ENCODE data around the gene RANGAP1.

Gene RANGAP1

GRCh38 chr22:41234815-41235695, 50.9 kb downstream of the RANGAP1 start:
- no peak overlapping the region for H3K4me3 ChIP-seq (ENCODE audit: low read depth, low read length)
- H3K27me3 ChIP-seq (ENCODE audit: insufficient read depth, low read length), result no peaks in the 10 kb centered on the region
- no peak overlapping the region for H3K27ac ChIP-seq (ENCODE audit: low read depth, low read length)
- no peaks in the 10 kb centered on the region for H3K79me2 ChIP-seq (ENCODE audit: control insufficient read depth, insufficient read depth, low read length, unreplicated experiment)
- H3K4me1 ChIP-seq (ENCODE audit: control insufficient read depth, insufficient read depth, low read length, unreplicated experiment), result no peaks in the 10 kb centered on the region
- H2AFZ ChIP-seq (ENCODE audit: low read length, unreplicated experiment), result no peak overlapping the region
- no peaks in the 10 kb centered on the region for H3K36me3 ChIP-seq (ENCODE audit: insufficient read depth, low read length)

GRCh38 chr22:41231369-41231768, 54.6 kb downstream of the RANGAP1 start:
- Histone ChIP-seq H3K27me3 (ENCODE audit: insufficient read depth, low read length) (no peaks in the 10 kb centered on the region), H3K27ac (ENCODE audit: low read depth, low read length) (no peak overlapping the region), H3K4me3 (ENCODE audit: low read depth, low read length) (no peak overlapping the region), H3K79me2 (ENCODE audit: control insufficient read depth, insufficient read depth, low read length, unreplicated experiment) (no peaks in the 10 kb centered on the region), H3K36me3 (ENCODE audit: insufficient read depth, low read length) (no peaks in the 10 kb centered on the region), H3K4me1 (ENCODE audit: control insufficient read depth, insufficient read depth, low read length, unreplicated experiment) (no peaks in the 10 kb centered on the region), H2AFZ (ENCODE audit: low read length, unreplicated experiment) (no peak overlapping the region)

- no peaks in the 10 kb centered on the region for H3K36me3 ChIP-seq (ENCODE audit: insufficient read depth, low read length)
- H3K27ac ChIP-seq (ENCODE audit: low read depth, low read length), result no peak overlapping the region
- no peaks in the 10 kb centered on the region for H3K27me3 ChIP-seq (ENCODE audit: insufficient read depth, low read length)
- no peak overlapping the region for H2AFZ ChIP-seq (ENCODE audit: low read length, unreplicated experiment)
- no peaks in the 10 kb centered on the region for H3K4me1 ChIP-seq (ENCODE audit: control insufficient read depth, insufficient read depth, low read length, unreplicated experiment)
- H3K79me2 ChIP-seq (ENCODE audit: control insufficient read depth, insufficient read depth, low read length, unreplicated experiment), result no peaks in the 10 kb centered on the region
- no peak overlapping the region for H3K4me3 ChIP-seq (ENCODE audit: low read depth, low read length)
These were observed 55.6 kb downstream of the RANGAP1 start for GRCh38 chr22:41230401-41230785.

- Histone ChIP-seq H3K4me3 (ENCODE audit: low read depth, low read length) (no peak overlapping the region), H3K27me3 (ENCODE audit: insufficient read depth, low read length) (no peaks in the 10 kb centered on the region), H2AFZ (ENCODE audit: low read length, unreplicated experiment) (no peak overlapping the region), H3K36me3 (ENCODE audit: insufficient read depth, low read length) (no peaks in the 10 kb centered on the region), H3K4me1 (ENCODE audit: control insufficient read depth, insufficient read depth, low read length, unreplicated experiment) (no peaks in the 10 kb centered on the region), H3K79me2 (ENCODE audit: control insufficient read depth, insufficient read depth, low read length, unreplicated experiment) (no peaks in the 10 kb centered on the region), H3K27ac (ENCODE audit: low read depth, low read length) (no peak overlapping the region)
These were observed 56.1 kb downstream of the RANGAP1 start for GRCh38 chr22:41229730-41230400.

GRCh38 chr22:41229215-41229614, 56.8 kb downstream of the RANGAP1 start:
- H3K27ac ChIP-seq (ENCODE audit: low read depth, low read length), result no peak overlapping the region
- H3K27me3 ChIP-seq (ENCODE audit: insufficient read depth, low read length), result no peaks in the 10 kb centered on the region
- H3K79me2 ChIP-seq (ENCODE audit: control insufficient read depth, insufficient read depth, low read length, unreplicated experiment), result no peaks in the 10 kb centered on the region
- H2AFZ ChIP-seq (ENCODE audit: low read length, unreplicated experiment), result no peak overlapping the region
- no peaks in the 10 kb centered on the region for H3K36me3 ChIP-seq (ENCODE audit: insufficient read depth, low read length)
- H3K4me1 ChIP-seq (ENCODE audit: control insufficient read depth, insufficient read depth, low read length, unreplicated experiment), result no peaks in the 10 kb centered on the region
- H3K4me3 ChIP-seq (ENCODE audit: low read depth, low read length), result no peak overlapping the region

GRCh38 chr22:41226723-41227655, 59.0 kb downstream of the RANGAP1 start:
- Histone ChIP-seq H3K36me3 (ENCODE audit: insufficient read depth, low read length) (no peaks in the 10 kb centered on the region), H3K4me1 (ENCODE audit: control insufficient read depth, insufficient read depth, low read length, unreplicated experiment) (no peaks in the 10 kb centered on the region), H3K79me2 (ENCODE audit: control insufficient read depth, insufficient read depth, low read length, unreplicated experiment) (no peaks in the 10 kb centered on the region), H3K27me3 (ENCODE audit: insufficient read depth, low read length) (no peaks in the 10 kb centered on the region), H3K4me3 (ENCODE audit: low read depth, low read length) (no peak overlapping the region), H3K27ac (ENCODE audit: low read depth, low read length) (no peak overlapping the region), H2AFZ (ENCODE audit: low read length, unreplicated experiment) (no peak overlapping the region)

- Histone ChIP-seq H3K36me3 (ENCODE audit: insufficient read depth, low read length) (no peaks in the 10 kb centered on the region), H3K27ac (ENCODE audit: low read depth, low read length) (no peak overlapping the region), H3K4me1 (ENCODE audit: control insufficient read depth, insufficient read depth, low read length, unreplicated experiment) (no peaks in the 10 kb centered on the region)
These were observed 62.5 kb downstream of the RANGAP1 start for GRCh38 chr22:41223535-41223934.

GRCh38 chr22:41222846-41223507, 63.0 kb downstream of the RANGAP1 start:
- Histone ChIP-seq H3K4me3 (ENCODE audit: low read depth, low read length) (no peak overlapping the region), H3K27ac (ENCODE audit: low read depth, low read length) (no peak overlapping the region), H3K4me1 (ENCODE audit: control insufficient read depth, insufficient read depth, low read length, unreplicated experiment) (no peaks in the 10 kb centered on the region), H3K79me2 (ENCODE audit: control insufficient read depth, insufficient read depth, low read length, unreplicated experiment) (no peaks in the 10 kb centered on the region), H3K27me3 (ENCODE audit: insufficient read depth, low read length) (no peaks in the 10 kb centered on the region), H3K36me3 (ENCODE audit: insufficient read depth, low read length) (no peaks in the 10 kb centered on the region), H2AFZ (ENCODE audit: low read length, unreplicated experiment) (no peak overlapping the region)

More at GRCh38 chr22:41223535-41223934, 62.5 kb downstream of the RANGAP1 start:
- Histone ChIP-seq H2AFZ (ENCODE audit: low read length, unreplicated experiment) (no peak overlapping the region), H3K4me3 (ENCODE audit: low read depth, low read length) (no peak overlapping the region), H3K79me2 (ENCODE audit: control insufficient read depth, insufficient read depth, low read length, unreplicated experiment) (no peaks in the 10 kb centered on the region), H3K27me3 (ENCODE audit: insufficient read depth, low read length) (no peaks in the 10 kb centered on the region)

GRCh38 chr22:41217553-41218157, 68.3 kb downstream of the RANGAP1 start:
- Histone ChIP-seq H2AFZ (ENCODE audit: low read length, unreplicated experiment) (no peak overlapping the region), H3K4me1 (ENCODE audit: control insufficient read depth, insufficient read depth, low read length, unreplicated experiment) (no peaks in the 10 kb centered on the region), H3K79me2 (ENCODE audit: control insufficient read depth, insufficient read depth, low read length, unreplicated experiment) (no peaks in the 10 kb centered on the region), H3K27me3 (ENCODE audit: insufficient read depth, low read length) (no peaks in the 10 kb centered on the region), H3K27ac (ENCODE audit: low read depth, low read length) (peak overlapping the region; percentile 47), H3K4me3 (ENCODE audit: low read depth, low read length) (no peak overlapping the region), H3K36me3 (ENCODE audit: insufficient read depth, low read length) (peaks cover 15% of the 10 kb centered on the region)

GRCh38 chr22:41216984-41217383, 69.0 kb downstream of the RANGAP1 start:
- no peak overlapping the region for H3K4me3 ChIP-seq (ENCODE audit: low read depth, low read length)
- H3K27ac ChIP-seq (ENCODE audit: low read depth, low read length), result peak overlapping the region; percentile 47; the same call in 1 of the 2 replicates
- no peak overlapping the region for H2AFZ ChIP-seq (ENCODE audit: low read length, unreplicated experiment)

More at GRCh38 chr22:41216984-41217383, 69.0 kb downstream of the RANGAP1 start:
- H3K79me2 ChIP-seq (ENCODE audit: control insufficient read depth, insufficient read depth, low read length, unreplicated experiment), result no peaks in the 10 kb centered on the region
- no peaks in the 10 kb centered on the region for H3K27me3 ChIP-seq (ENCODE audit: insufficient read depth, low read length)
- peaks cover 15% of the 10 kb centered on the region for H3K36me3 ChIP-seq (ENCODE audit: insufficient read depth, low read length)
- H3K4me1 ChIP-seq (ENCODE audit: control insufficient read depth, insufficient read depth, low read length, unreplicated experiment), result no peaks in the 10 kb centered on the region

Data from ACC112 (cell line).